Aorta (tissue), 5 donors: ENCODE data around the gene ELL2. TPM values are rescaled to one million over a fixed set of nuclear protein-coding genes. Genes with fewer than 3 reads are reported as not detected.

ENCODE experiments used
- ATAC-seq: fragments of 200-7000 bp; cut with Tn5 transposase; one replicate; pipeline ENCODE4 v1.9.1; 2022; ENCODE audit warnings: moderate library complexity; ENCODE audit not compliant: low FRiP score
- DNase-seq, 2 donors: peaks; one replicate each; pipeline ENCODE4 v3.0.0-alpha.2; 2020
- H3K27ac ChIP-seq, 2 donors: one replicate each; pipeline ENCODE4 v1.5.1; 2013; ENCODE audit warnings: low read length in 2 of 2, mild to moderate bottlenecking in 2 of 2, moderate library complexity in 2 of 2, control low read depth in 1 of 2, inconsistent platforms in 1 of 2, low read depth in 1 of 2
- H3K27me3 ChIP-seq, 2 donors: one replicate each; pipeline ENCODE4 v1.6.1; 2013; ENCODE audit warnings: control low read depth in 1 of 2, low read length in 1 of 2, mild to moderate bottlenecking in 1 of 2, moderate library complexity in 1 of 2; ENCODE audit not compliant: insufficient read depth in 2 of 2, control insufficient read depth in 1 of 2
- H3K36me3 ChIP-seq, 2 donors: one replicate each; pipeline ENCODE4 v1.6.1; 2013; ENCODE audit warnings: control low read depth in 1 of 2, low read length in 1 of 2, mild to moderate bottlenecking in 1 of 2; ENCODE audit not compliant: insufficient read depth in 2 of 2, control insufficient read depth in 1 of 2
- H3K4me1 ChIP-seq, 2 donors: one replicate each; pipeline ENCODE4 v1.6.1; 2013; ENCODE audit warnings: low read length in 2 of 2, control low read depth in 1 of 2, mild to moderate bottlenecking in 1 of 2, moderate library complexity in 1 of 2; ENCODE audit not compliant: insufficient read depth in 2 of 2, control insufficient read depth in 1 of 2
- H3K4me3 ChIP-seq, 2 donors: one replicate each; pipeline ENCODE4 v1.5.1; 2013; ENCODE audit warnings: low read length in 2 of 2, control low read depth in 1 of 2, mild to moderate bottlenecking in 1 of 2
- H3K9me3 ChIP-seq: one replicate; pipeline ENCODE4 v1.6.1; 2013; ENCODE audit warnings: mild to moderate bottlenecking, low read length; ENCODE audit not compliant: control insufficient read depth
- WGBS, 2 donors: extraction: QIAGEN DNeasy Blood & Tissue Kit; methylation state at CpG; one replicate each; pipeline ENCODE4 v1.1.7; 2013; 5-methylcytosine and 5-hydroxymethylcytosine counted together
- intact Hi-C, 2 donors: fragments of 100-400 bp; cut with DNase I; formaldehyde crosslinking; loops; one replicate each; pipeline versions ENCODE4 v1.14.2 to v1.15.0; 2022
- polyA plus RNA-seq, 2 donors: library from polyadenylated mRNA; stranded (reverse); fragments of 200-250 nt; gene quantifications; one replicate each; pipeline ENCODE4 v1.2.3, GENCODE V29; 2013
- total RNA-seq, 2 donors: library from RNA; stranded (reverse); fragmentation: NEBNext Ultra II Directional; extraction: Animal tissue kit (Norgen Biotek cat#: 25700); gene quantifications; one replicate each; pipeline ENCODE4 v1.2.1, GENCODE V29; 2021
- donor health status: healthy with polysubstance abuse.
- donor health status: Bipolar disorder and iron deficiency.
- donor health status: DM: no; HTN: no; CAD: no.
- donor health status: DM: no; HTN: no; CAD: no.
- donor health status: DM: yes; HTN: yes; CAD: no.

Gene ELL2
- total and polyA plus RNA-seq, 4 donors = 36.6 to 207 (median 77.9) TPM

DNA sequence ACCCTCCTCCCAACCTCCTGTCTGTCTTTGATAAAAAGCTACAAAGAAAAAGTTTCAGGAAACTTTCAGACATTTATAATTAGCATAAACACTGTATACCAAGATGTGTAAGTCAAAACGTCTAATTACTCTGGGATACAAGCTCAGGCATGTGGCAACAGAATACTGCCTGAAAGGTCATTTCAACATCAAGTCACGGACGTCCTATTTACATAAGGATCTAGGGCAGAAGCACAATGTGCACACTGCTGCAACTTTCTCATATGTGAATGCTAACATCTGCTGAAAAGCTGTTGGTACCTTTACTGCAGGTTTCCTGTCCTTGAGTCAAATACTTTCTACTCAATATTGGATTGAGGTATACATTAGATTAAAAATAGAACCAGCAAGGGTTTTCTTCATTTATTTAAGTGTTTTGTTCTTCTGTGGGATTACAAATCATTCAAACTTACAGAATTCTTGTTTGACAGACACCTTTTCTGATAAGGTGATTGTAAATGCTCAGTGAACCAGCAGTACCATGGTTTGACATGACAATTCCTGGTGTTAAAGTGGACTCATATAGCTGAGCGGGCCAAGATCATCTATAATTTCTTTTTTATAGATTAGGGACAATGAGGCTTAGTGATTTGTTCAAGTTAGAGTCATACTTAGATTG, 36.8 kb downstream of the ELL2 start:
- Histone ChIP-seq H3K4me1 (peaks cover 2 to 5% of the 10 kb centered on the region in 2 donors), H3K4me3 (no peak overlapping the region), H3K36me3 (peaks cover 0 to 3% of the 10 kb centered on the region in 2 donors), H3K27ac (no peak overlapping the region), H3K27me3 (no peaks in the 10 kb centered on the region), H3K9me3 (no peaks in the 10 kb centered on the region)
- intact Hi-C loops = no loop called here
- 30 to 37% methylated on average over 4 of the region's 4 CpGs for WGBS, 2 donors
- ATAC-seq = no peak
- no peak for DNase-seq

DNA sequence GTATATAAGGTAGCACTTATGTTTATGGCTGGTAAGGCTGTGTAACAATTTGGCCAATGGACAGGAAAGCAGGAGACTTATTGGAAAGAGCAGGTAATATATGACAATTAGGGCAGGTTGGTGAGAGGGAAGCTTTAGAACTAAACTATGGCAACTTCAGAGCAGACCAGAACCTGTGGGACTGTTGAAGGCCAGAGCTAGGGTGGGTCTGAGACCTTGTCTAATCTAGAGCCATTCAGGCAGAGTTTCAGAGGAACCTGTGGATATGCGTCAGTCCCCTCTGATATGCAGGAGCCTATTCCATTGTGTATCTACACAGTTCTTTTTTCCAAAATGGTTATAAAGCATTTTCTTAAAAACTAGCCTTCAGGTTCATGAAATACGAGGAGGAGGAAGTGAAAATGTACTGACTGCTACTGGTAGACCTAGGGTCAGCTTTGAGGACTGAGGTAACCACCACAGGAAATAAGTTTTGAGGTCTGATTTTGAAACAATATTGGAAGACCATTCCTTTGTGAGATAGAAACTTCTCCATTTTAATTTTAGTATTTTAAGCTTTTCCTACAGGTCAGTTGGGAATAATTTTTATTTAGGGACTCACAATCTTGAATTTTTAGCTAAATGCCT, 37.6 kb downstream of the ELL2 start:
- no peak for DNase-seq
- WGBS, 2 donors = 81 to 84% methylated on average over 2 of the region's 2 CpGs
- intact Hi-C loops = no loop called here
- ATAC-seq = no peak
- no peak overlapping the region for H3K27ac ChIP-seq
- H3K36me3 ChIP-seq = peaks cover 0 to 3% of the 10 kb centered on the region in 2 donors
- no peak overlapping the region for H3K4me3 ChIP-seq
- no peaks in the 10 kb centered on the region for H3K9me3 ChIP-seq
- no peaks in the 10 kb centered on the region for H3K27me3 ChIP-seq
- H3K4me1 ChIP-seq = peaks cover 2 to 5% of the 10 kb centered on the region in 2 donors

DNA sequence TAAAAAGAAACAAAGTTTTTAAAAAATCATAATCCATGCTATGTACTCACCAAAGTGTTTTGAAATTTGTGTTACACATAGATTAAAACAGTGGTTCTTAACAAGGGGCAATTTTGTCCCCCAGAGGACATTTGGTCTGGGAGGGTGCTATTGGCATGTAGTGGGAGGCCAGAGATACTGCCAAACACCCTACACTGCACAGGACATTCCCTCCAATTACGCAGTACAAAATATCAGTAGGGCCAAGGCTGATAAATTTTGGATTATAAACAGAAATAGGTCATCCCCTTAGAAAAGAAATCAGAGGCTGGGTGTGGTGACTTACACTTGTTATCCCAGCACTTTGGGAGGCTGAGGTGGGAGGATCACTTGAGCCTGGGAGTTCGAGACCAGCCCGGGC, 38.9 kb downstream of the ELL2 start:
- DNase-seq = no peak
- intact Hi-C loops = no loop called here
- Histone ChIP-seq H3K27ac (no peak overlapping the region), H3K27me3 (no peaks in the 10 kb centered on the region), H3K9me3 (no peaks in the 10 kb centered on the region), H3K36me3 (peaks cover 0 to 3% of the 10 kb centered on the region in 2 donors), H3K4me3 (no peak overlapping the region), H3K4me1 (peaks cover 2 to 5% of the 10 kb centered on the region in 2 donors)
- 91 to 94% methylated on average over 3 of the region's 3 CpGs for WGBS, 2 donors
- no peak for ATAC-seq

DNA sequence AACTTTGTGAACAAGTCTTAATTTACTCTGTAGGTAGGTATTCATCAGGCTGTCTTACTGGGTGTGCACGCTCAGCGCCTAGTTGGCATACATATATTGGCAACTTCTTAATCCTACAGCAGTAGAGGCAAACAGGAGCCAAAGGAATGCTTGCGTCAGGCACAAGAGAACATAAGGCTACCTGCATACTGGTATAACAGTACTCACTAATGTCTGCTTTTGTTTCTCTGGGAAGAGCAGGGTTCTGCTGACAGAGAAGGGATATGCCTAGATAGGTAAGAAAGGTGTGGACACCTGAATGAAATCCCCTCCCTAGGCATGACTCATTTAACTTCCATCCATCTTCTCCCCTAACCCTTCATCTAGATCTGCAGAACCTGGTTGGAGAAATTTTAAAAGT, 40.1 kb downstream of the ELL2 start:
- H3K9me3 ChIP-seq = no peaks in the 10 kb centered on the region
- H3K36me3 ChIP-seq = no peaks in the 10 kb centered on the region
- intact Hi-C loops = no loop called here
- 89% methylated on average over 3 of the region's 3 CpGs for WGBS, 2 donors
- no peaks in the 10 kb centered on the region for H3K27me3 ChIP-seq
- no peak overlapping the region for H3K4me3 ChIP-seq
- no peak overlapping the region for H3K27ac ChIP-seq
- peaks cover 2 to 5% of the 10 kb centered on the region in 2 donors for H3K4me1 ChIP-seq
- DNase-seq = no peak
- no peak for ATAC-seq

DNA sequence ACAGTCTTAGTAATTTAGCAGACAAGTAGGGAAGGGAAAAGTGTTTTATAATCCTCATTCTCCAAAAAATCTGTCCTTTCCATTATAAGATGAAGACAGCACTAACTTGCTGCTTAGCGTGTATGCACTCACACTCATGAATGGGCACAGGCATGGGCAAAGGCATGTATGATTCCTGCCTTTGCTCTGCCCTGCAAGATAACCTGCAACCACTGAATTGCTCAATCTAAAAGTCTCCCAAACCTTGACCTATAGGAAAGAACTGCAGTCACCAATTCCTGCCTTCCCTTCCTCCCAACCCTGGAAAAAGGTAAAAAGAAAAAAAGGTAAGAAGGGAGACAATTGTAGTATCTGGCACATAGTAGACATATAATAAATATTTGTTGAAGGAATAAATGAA, 40.8 kb downstream of the ELL2 start:
- Histone ChIP-seq H3K4me1 (peaks cover 5% of the 10 kb centered on the region in 2 donors), H3K9me3 (no peaks in the 10 kb centered on the region), H3K4me3 (no peak overlapping the region), H3K27ac (no peak overlapping the region), H3K36me3 (peaks cover 0 to 2% of the 10 kb centered on the region in 2 donors), H3K27me3 (no peaks in the 10 kb centered on the region)
- intact Hi-C loops = no loop called here
- ATAC-seq (no peak), DNase-seq (no peak)
- WGBS, 2 donors = 90 to 92% methylated on average over 1 of the region's 1 CpG

DNA sequence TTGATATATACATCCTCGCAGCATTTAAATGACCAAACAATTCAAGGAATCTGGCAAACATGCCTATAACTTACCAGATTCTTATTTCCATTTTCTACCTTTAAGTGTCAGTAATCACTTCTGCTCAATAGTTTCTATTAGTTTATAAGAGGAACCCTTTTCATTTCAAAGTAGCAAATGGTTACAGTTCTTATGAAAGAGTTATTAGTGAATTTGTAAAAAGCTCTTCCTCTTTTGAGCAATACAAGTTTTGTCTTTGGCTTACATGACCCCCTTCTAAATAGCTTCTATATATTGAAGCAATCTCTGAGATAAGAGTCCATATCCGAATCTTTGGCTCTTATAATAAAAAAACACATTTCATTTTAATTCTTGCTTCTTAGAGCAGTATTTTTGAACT, 42.0 kb downstream of the ELL2 start:
- DNase-seq = no peak
- ATAC-seq = no peak
- Histone ChIP-seq H3K4me3 (no peak overlapping the region), H3K4me1 (peaks cover 5% of the 10 kb centered on the region in 2 donors), H3K27me3 (no peaks in the 10 kb centered on the region), H3K27ac (no peak overlapping the region), H3K36me3 (peaks cover 0 to 2% of the 10 kb centered on the region in 2 donors), H3K9me3 (no peaks in the 10 kb centered on the region)
- intact Hi-C loops = no loop called here
- WGBS, 2 donors = 55 to 57% methylated on average over 2 of the region's 2 CpGs

DNA sequence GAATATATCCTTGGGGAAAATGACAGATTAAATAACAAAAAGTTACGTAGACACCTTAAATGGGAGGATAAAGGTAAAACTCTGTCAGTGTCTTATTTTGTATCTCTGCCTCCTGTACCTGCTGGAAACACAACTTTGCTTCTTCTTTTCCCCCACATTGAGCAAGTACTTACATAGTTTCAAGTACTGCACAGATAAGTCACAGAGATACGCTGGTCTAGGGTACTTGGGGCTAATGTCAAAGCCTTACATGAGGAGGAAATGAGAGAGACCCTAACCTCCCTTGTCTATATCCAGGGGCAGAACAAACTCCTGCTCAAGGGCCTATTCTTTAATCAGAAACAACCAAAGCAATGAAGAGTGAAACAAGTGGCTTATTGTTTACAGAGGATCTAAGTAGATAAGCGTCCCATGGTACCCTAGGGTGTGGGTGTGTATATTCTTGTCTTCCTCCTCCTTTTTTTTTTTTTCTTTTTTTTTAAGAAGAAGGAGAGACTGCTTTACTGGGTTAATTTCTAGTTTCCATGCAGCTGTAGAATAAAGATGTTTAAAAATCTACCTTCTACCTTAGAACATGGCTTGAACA, 43.1 kb downstream of the ELL2 start:
- H3K4me3 ChIP-seq = no peak overlapping the region
- no peak overlapping the region for H3K27ac ChIP-seq
- H3K9me3 ChIP-seq = no peaks in the 10 kb centered on the region
- H3K27me3 ChIP-seq = no peaks in the 10 kb centered on the region
- WGBS, 2 donors = 79 to 81% methylated on average over 3 of the region's 3 CpGs
- intact Hi-C loops = no loop called here
- H3K36me3 ChIP-seq = peaks cover 2 to 3% of the 10 kb centered on the region in 2 donors
- ATAC-seq (peak; percentile 22), DNase-seq (no peak)
- peaks cover 5% of the 10 kb centered on the region in 2 donors for H3K4me1 ChIP-seq

DNA sequence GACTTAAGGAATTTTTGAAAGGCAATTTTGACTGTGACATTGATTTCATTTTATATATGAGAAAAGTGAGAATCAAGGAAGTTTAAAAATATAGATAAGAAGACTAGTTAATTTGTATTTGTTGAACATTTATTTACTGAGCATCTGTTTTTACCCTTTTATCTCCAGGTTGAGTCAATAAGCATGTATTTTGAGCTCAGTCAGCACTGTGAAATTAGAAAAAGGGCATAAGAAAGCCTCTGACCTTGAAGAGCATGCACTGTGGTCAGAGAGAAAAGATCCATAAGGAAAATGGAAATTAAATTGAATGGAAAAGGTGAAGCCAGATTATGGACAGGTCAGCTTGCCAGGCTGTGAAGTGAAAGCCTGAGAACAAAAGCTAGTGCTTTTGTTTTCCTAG, 44.4 kb downstream of the ELL2 start:
- intact Hi-C loops = no loop called here
- Histone ChIP-seq H3K4me1 (peaks cover 5% of the 10 kb centered on the region in 2 donors), H3K36me3 (peaks cover 2 to 3% of the 10 kb centered on the region in 2 donors), H3K27me3 (no peaks in the 10 kb centered on the region), H3K4me3 (no peak overlapping the region), H3K27ac (no peak overlapping the region), H3K9me3 (no peaks in the 10 kb centered on the region)
- DNase-seq (no peak), ATAC-seq (no peak)

DNA sequence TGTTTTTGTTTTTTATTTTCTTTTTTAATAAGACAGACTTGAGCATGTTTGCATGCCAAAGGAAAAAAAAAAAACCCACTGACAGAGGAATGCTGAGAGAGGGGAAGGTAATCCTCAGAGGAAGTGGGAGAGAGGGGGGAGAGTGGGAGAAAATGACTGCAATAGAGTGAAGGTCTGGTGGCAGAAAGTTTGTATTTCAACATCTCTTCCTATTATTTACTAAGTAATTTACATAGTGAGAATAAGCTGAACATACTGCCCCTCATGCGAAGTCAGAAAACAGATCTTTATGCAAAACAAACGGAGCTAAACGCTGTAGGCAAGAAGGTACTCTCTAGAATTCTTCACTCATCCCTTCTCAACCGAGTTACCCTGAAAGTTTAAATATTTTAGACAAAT, 45.0 kb downstream of the ELL2 start:
- ATAC-seq (no peak), DNase-seq (no peak)
- Histone ChIP-seq H3K27me3 (no peaks in the 10 kb centered on the region), H3K4me3 (no peak overlapping the region), H3K4me1 (peaks cover 5 to 6% of the 10 kb centered on the region in 2 donors), H3K9me3 (no peaks in the 10 kb centered on the region), H3K36me3 (peaks cover 2 to 3% of the 10 kb centered on the region in 2 donors), H3K27ac (no peak overlapping the region)
- intact Hi-C loops = no loop called here
- 90 to 93% methylated on average over 4 of the region's 4 CpGs for whole genome bisulfite sequencing, 2 donors
